Non-pigmented ciliary epithelial cell (primary cell): Measurements from ENCODE around the gene MS4A5.

Source experiments
- DNase-seq: peaks from one replicate; pipeline ENCODE4 v3.0.0-alpha.2; 2010; ENCODE audit warnings: low read depth

The MS4A5 gene

GRCh38 chr11:60482361-60482760, 53.0 kb downstream of the MS4A5 start:
- DNase-seq: no peak

- no peak for DNase-seq
Measured at GRCh38 chr11:60485987-60486386, 56.6 kb downstream of the MS4A5 start.

GRCh38 chr11:60492488-60493009, 63.2 kb downstream of the MS4A5 start, which contains the start of gene MS4A12:
MS4A12 (plus strand) TSS chr11:60492778; CDS start chr11:60497319, 4,541 bp downstream.
- DNase-seq: no peak

- no peak for DNase-seq
Measured at GRCh38 chr11:60493454-60493853, 64.1 kb downstream of the MS4A5 start.
